HCT116 (cell line): Measurements from ENCODE around the gene SOD3. TPM values are rescaled to one million over a fixed set of nuclear protein-coding genes. Genes with fewer than 3 reads are reported as not detected.

Experiments used
- ATAC-seq: fragments of 200-7000 bp; cut with Tn5 transposase; 2 replicates; pipeline ENCODE4 v1.9.1; 2020; ENCODE audit warnings: mild to moderate bottlenecking, moderate library complexity
- BruUV-seq: library from RNA; stranded (reverse); fragments of 400-500 nt; replicated peaks from 2 replicates; lab custom pipeline; 2021; lab: Mats Ljungman, UMichigan
- CTCF ChIA-PET: fragments of 300-600 bp; sonication (Branson Sonifier 250); formaldehyde crosslinking; loops from one replicate; lab custom pipeline; 2021; ENCODE audit warnings: antibody characterized with exemption; lab: Charles Lee
- POLR2A ChIA-PET: fragments of 300-600, 350-600 bp; sonication (Branson Sonifier 250); formaldehyde crosslinking; loops from one replicate; lab custom pipeline; 2021; ENCODE audit warnings: antibody characterized with exemption; lab: Charles Lee
- RAD21 ChIA-PET, 2 experiments: fragments of 300-600 bp; sonication (Branson Sonifier 250); formaldehyde crosslinking; loops; one replicate each; lab custom pipeline; 2023; ENCODE audit warnings: low total read pairs in 2 of 2; ENCODE audit not compliant: uncharacterized antibody in 2 of 2, unreplicated experiment in 2 of 2, low non-redundant PET in 1 of 2; lab: Charles Lee
- DNase-seq: peaks from one replicate; pipeline ENCODE4 v3.0.0-alpha.2; 2010; ENCODE audit warnings: low read depth, low spot score
- H2AFZ ChIP-seq: fragments of 200-600 bp; shearing (Covaris generic), sonication (generic); 2 replicates; pipeline ENCODE4 v1.6.1; 2017; ENCODE audit warnings: low read depth, mixed run types, mixed read lengths, antibody characterized with exemption, low read length; ENCODE audit not compliant: poor library complexity, severe bottlenecking
- H3K27ac ChIP-seq: 2 replicates; pipeline ENCODE4 v1.5.1; 2012; ENCODE audit warnings: low read depth, low read length
- H3K27me3 ChIP-seq: fragments of 200-600 bp; sonication (generic); 2 replicates; pipeline ENCODE4 v1.6.1; 2016; ENCODE audit warnings: mixed run types, low read length, mixed read lengths; ENCODE audit not compliant: insufficient read depth
- H3K36me3 ChIP-seq, 2 experiments: fragments of 200-500 bp in 1 of 2; fragments of 200-600 bp in 1 of 2; sonication (Bioruptor generic) in 1 of 2; sonication (generic) in 1 of 2; 2 replicates each; pipeline versions ENCODE4 v1.5.1 to v1.6.1; 2014 to 2016; ENCODE audit warnings: low read length in 2 of 2, inconsistent platforms in 1 of 2, mixed read lengths in 1 of 2, mixed run types in 1 of 2; ENCODE audit not compliant: insufficient read depth in 2 of 2, control insufficient read depth in 1 of 2
- H3K4me1 ChIP-seq, 2 experiments: fragments of 200-600 bp in 1 of 2; sonication (generic) in 1 of 2; 2 replicates each; pipeline versions ENCODE4 v1.5.1 to v1.6.1; 2012 to 2017; ENCODE audit warnings: low read length in 2 of 2, inconsistent platforms in 1 of 2, mild to moderate bottlenecking in 1 of 2, mixed read lengths in 1 of 2, mixed run types in 1 of 2, moderate library complexity in 1 of 2; ENCODE audit not compliant: insufficient read depth in 2 of 2, control insufficient read depth in 1 of 2
- H3K4me2 ChIP-seq: fragments of 200-600 bp; sonication (generic); 2 replicates; pipeline ENCODE4 v1.6.1; 2017; ENCODE audit warnings: mixed run types, low read length, mixed read lengths
- H3K4me3 ChIP-seq, 2 experiments: fragments of 200-600 bp in 1 of 2; sonication (generic) in 1 of 2; replicated peaks in 1 of 2; 2 replicates each; pipeline ENCODE4 v1.5.1; 2011 to 2016; ENCODE audit warnings: low read length in 2 of 2, control low read depth in 1 of 2, low read depth in 1 of 2, mild to moderate bottlenecking in 1 of 2, mixed read lengths in 1 of 2, mixed run types in 1 of 2
- H3K79me2 ChIP-seq: fragments of 200-600 bp; sonication (generic); 2 replicates; pipeline ENCODE4 v1.6.1; 2017; ENCODE audit warnings: mild to moderate bottlenecking, mixed run types, low read length, moderate library complexity, mixed read lengths; ENCODE audit not compliant: insufficient read depth
- H3K9ac ChIP-seq: fragments of 200-600 bp; sonication (generic); 2 replicates; pipeline ENCODE4 v1.6.1; 2016; ENCODE audit warnings: low read length, mixed read lengths
- H3K9me2 ChIP-seq: fragments of 200-600 bp; sonication (generic), shearing (Covaris generic); 2 replicates; pipeline ENCODE4 v1.6.1; 2017; ENCODE audit warnings: mixed run types, mild to moderate bottlenecking, moderate library complexity; ENCODE audit not compliant: insufficient read depth
- H3K9me3 ChIP-seq, 2 experiments: fragments of 200-500 bp in 1 of 2; fragments of 200-600 bp in 1 of 2; sonication (Bioruptor generic) in 1 of 2; sonication (generic) in 1 of 2; 2 replicates each; pipeline ENCODE4 v1.6.1; 2014 to 2017; ENCODE audit warnings: low read length in 2 of 2, mixed read lengths in 2 of 2, inconsistent platforms in 1 of 2, low read depth in 1 of 2, mild to moderate bottlenecking in 1 of 2, mixed run types in 1 of 2, moderate library complexity in 1 of 2; ENCODE audit not compliant: control insufficient read depth in 1 of 2, insufficient read depth in 1 of 2
- H4K20me1 ChIP-seq: fragments of 200-600 bp; sonication (generic), shearing (Covaris generic); 2 replicates; pipeline ENCODE4 v1.6.1; 2017; ENCODE audit warnings: mixed run types, mild to moderate bottlenecking, moderate library complexity; ENCODE audit not compliant: insufficient read depth
- CBX3 ChIP-seq: IDR thresholded peaks from 2 replicates; pipeline ENCODE4 v1.6.1; 2012; ENCODE audit warnings: low read depth
- CEBPB ChIP-seq: IDR thresholded peaks from 2 replicates; pipeline ENCODE4 v1.6.1; 2012; ENCODE audit warnings: low read depth
- EGR1 ChIP-seq: IDR thresholded peaks from 2 replicates; pipeline ENCODE4 v1.6.1; 2012; ENCODE audit warnings: low read depth
- ELF1 ChIP-seq: IDR thresholded peaks from 2 replicates; pipeline ENCODE4 v1.6.1; 2012; ENCODE audit warnings: low read depth, borderline replicate concordance
- EZH2phosphoT487 ChIP-seq: fragments of 200-600 bp; IDR thresholded peaks from 2 replicates; pipeline ENCODE4 v1.6.1; 2018; ENCODE audit warnings: antibody characterized with exemption, borderline replicate concordance
- JUND ChIP-seq: IDR thresholded peaks from 2 replicates; pipeline ENCODE4 v1.6.1; 2012
- POLR2A ChIP-seq: IDR thresholded peaks from 2 replicates; pipeline ENCODE4 v1.7.0; 2011; ENCODE audit warnings: borderline replicate concordance; ENCODE audit not compliant: insufficient read depth, insufficient read length; ENCODE audit errors: extremely low read depth
- POLR2AphosphoS5 ChIP-seq: IDR thresholded peaks from 2 replicates; pipeline ENCODE4 v1.6.1; 2011; ENCODE audit warnings: mild to moderate bottlenecking, low read depth, low read length, moderate library complexity
- RAD21 ChIP-seq: IDR thresholded peaks from 2 replicates; pipeline ENCODE4 v1.6.1; 2012; ENCODE audit warnings: low read depth, mild to moderate bottlenecking
- SP1 ChIP-seq: IDR thresholded peaks from 2 replicates; pipeline ENCODE4 v1.6.1; 2012; ENCODE audit warnings: low read depth
- SRF ChIP-seq: IDR thresholded peaks from 2 replicates; pipeline ENCODE4 v1.6.1; 2012; ENCODE audit warnings: low read depth
- TCF7L2 ChIP-seq: IDR thresholded peaks from 2 replicates; pipeline ENCODE4 v1.7.0; 2011; ENCODE audit warnings: borderline replicate concordance, inconsistent platforms; ENCODE audit not compliant: insufficient read depth, insufficient read length; ENCODE audit errors: extremely low read depth
- ZFX ChIP-seq: fragments of 450-650 bp; IDR thresholded peaks from 2 replicates; pipeline ENCODE4 v1.6.1; 2017
- ZNF274 ChIP-seq: fragments of 200-500 bp; sonication (Bioruptor generic); IDR thresholded peaks from 2 replicates; pipeline ENCODE4 v1.6.1; 2014; ENCODE audit warnings: mild to moderate bottlenecking, low read depth, low read length, inconsistent platforms
- intact Hi-C: fragments of 100-400 bp; cut with micrococcal nuclease; formaldehyde crosslinking; loops from 2 replicates; pipeline ENCODE4 v1.10.0; 2022
- total RNA-seq: library from RNA; stranded (reverse); gene quantifications from one replicate; pipeline ENCODE4 v1.2.1, GENCODE V29; 2021; ENCODE audit not compliant: unreplicated experiment
- TF ChIP-seq, protein P1 (sequence below): IDR thresholded peaks from 2 replicates; pipeline ENCODE4 v1.6.1; 2011; ENCODE audit warnings: mild to moderate bottlenecking, low read length, moderate library complexity; ENCODE audit not compliant: insufficient replicate concordance; ENCODE audit errors: extremely low read depth
- TF ChIP-seq, protein P2 (sequence below): IDR thresholded peaks from 2 replicates; pipeline ENCODE4 v1.6.1; 2012

SOD3 gene
- total RNA-seq, 1 experiment from 2014 or later, result 0.25 TPM

DNA sequence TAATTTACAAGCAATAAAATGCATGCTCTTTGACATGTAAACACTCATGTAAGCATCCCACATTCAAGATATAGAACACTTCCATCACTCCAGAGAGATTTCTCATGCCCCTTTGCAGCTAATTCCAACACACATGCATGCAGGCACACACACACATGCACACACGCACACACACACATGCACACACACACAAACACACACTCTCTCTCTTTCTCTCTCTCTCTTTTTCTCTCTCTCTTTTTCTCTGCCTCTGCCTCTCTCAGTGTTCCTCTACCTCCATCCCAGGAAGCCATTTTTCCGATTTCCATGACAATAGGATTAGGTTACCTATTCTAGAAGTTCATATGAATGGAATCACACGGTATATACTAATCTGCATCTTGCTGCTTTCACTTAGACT, 11.9 kb upstream of the SOD3 start:
- Histone ChIP-seq H3K36me3 (no peaks in the 10 kb centered on the region), H3K9me2 (no peaks in the 10 kb centered on the region), H3K4me3 (no peak overlapping the region), H3K27me3 (peaks cover 23% of the 10 kb centered on the region; the same call in 1 of the 2 replicates), H3K9ac (no peak overlapping the region), H3K27ac (no peak overlapping the region), H3K4me2 (no peak overlapping the region), H4K20me1 (no peaks in the 10 kb centered on the region), H3K4me1 (no peaks in the 10 kb centered on the region), H2AFZ (no peak overlapping the region), H3K9me3 (no peaks in the 10 kb centered on the region), H3K79me2 (no peaks in the 10 kb centered on the region)
- BruUV-seq, result no TSS peak
- ChIA-PET POLR2A (no interaction called here), RAD21 (no interaction called here), CTCF (no interaction called here)
- ATAC-seq (no peak), DNase-seq (no peak)
- intact Hi-C loops, result no loop called here
- TF ChIP-seq SP1 (no peak), CEBPB (no peak), EGR1 (no peak), ELF1 (no peak), POLR2A (no peak), POLR2AphosphoS5 (no peak), JUND (no peak)
- TF ChIP-seq, protein P1, sequence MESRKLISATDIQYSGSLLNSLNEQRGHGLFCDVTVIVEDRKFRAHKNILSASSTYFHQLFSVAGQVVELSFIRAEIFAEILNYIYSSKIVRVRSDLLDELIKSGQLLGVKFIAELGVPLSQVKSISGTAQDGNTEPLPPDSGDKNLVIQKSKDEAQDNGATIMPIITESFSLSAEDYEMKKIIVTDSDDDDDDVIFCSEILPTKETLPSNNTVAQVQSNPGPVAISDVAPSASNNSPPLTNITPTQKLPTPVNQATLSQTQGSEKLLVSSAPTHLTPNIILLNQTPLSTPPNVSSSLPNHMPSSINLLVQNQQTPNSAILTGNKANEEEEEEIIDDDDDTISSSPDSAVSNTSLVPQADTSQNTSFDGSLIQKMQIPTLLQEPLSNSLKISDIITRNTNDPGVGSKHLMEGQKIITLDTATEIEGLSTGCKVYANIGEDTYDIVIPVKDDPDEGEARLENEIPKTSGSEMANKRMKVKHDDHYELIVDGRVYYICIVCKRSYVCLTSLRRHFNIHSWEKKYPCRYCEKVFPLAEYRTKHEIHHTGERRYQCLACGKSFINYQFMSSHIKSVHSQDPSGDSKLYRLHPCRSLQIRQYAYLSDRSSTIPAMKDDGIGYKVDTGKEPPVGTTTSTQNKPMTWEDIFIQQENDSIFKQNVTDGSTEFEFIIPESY, result no peak
- TF ChIP-seq, protein P2, sequence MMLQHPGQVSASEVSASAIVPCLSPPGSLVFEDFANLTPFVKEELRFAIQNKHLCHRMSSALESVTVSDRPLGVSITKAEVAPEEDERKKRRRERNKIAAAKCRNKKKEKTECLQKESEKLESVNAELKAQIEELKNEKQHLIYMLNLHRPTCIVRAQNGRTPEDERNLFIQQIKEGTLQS, result no peak

DNA sequence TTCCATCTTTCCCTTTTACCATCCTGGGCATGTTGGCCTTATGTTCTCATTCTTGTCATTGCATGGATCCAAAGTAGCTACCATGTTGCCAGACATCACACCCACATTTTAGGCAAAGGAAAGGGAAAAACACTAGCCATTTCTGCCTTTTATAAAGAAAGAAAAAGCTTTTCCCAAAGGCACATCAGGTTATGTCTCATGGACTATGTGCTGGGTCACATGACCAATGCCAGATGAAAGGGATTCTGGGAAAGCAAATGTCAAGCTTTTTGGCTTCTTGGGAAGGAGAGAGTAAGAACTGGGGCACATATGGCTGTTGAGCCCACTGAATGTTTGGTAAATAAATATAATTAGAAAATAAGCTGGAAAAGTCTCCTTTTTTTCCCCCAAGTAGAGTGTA, 4.3 kb upstream of the SOD3 start:
- DNase-seq, result no peak
- Histone ChIP-seq H3K4me1 (no peaks in the 10 kb centered on the region), H3K9ac (no peak overlapping the region), H3K4me3 (no peak overlapping the region), H3K36me3 (no peaks in the 10 kb centered on the region), H4K20me1 (no peaks in the 10 kb centered on the region), H3K27ac (no peak overlapping the region), H2AFZ (no peak overlapping the region), H3K27me3 (0 out of 2 replicates have a peak, but pooled peaks cover 6% of the 10 kb centered on the region), H3K79me2 (no peaks in the 10 kb centered on the region), H3K9me2 (no peaks in the 10 kb centered on the region), H3K4me2 (no peak overlapping the region), H3K9me3 (no peaks in the 10 kb centered on the region)
- no peak for ATAC-seq
- RAD21 ChIA-PET, result no interaction called here
- intact Hi-C loops, result loop anchor here (10.0 kb wide), 1 partner anchor 306 kb away; no protein-coding TSS in a partner anchor
- POLR2A ChIA-PET, result no interaction called here
- TF ChIP-seq EZH2phosphoT487, result no peak
- TF ChIP-seq CBX3, result no peak
- no peak for TF ChIP-seq SP1
- TF ChIP-seq, protein P2, result no peak
- no peak for TF ChIP-seq ZFX
- TF ChIP-seq ELF1, result no peak
- no peak for TF ChIP-seq POLR2AphosphoS5
- TF ChIP-seq RAD21, result no peak
- TF ChIP-seq TCF7L2, result no peak
- no peak for TF ChIP-seq JUND
- no peak for TF ChIP-seq SRF
- TF ChIP-seq ZNF274, result no peak
- no peak for TF ChIP-seq POLR2A
- no TSS peak for BruUV-seq
- CTCF ChIA-PET, result no interaction called here
